AG20443 (cell line): Measurements from ENCODE around the gene ADD2.
"Not testable (repeated sequence)": the region's sequence is repeated elsewhere in the genome, so short reads cannot be mapped to it uniquely, and the experiment has no call there.

Experiments
- DNase-seq: peaks from one replicate; pipeline ENCODE4 v3.0.0; 2012; ENCODE audit warnings: low spot score, mixed read lengths

Gene ADD2

DNA sequence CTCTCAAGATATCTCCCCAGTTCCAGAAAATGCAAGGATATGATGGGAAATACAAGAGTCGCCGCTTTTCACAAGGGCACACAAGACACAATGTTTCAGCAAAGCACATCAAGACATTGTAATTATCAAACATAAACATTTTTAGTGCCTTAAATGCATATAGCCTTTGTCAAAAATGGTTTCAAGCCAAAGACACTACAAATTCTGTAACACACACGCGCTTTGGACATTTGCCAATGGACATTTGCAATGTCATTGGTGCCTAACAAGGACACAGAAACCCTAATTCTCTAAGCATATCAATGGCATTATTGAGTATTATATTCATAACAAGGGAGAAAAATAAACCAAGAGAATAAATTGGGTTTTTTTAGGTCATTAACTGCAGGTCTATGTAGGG lies 16.1 kb downstream of the ADD2 start:
- DNase-seq = no peak

DNA sequence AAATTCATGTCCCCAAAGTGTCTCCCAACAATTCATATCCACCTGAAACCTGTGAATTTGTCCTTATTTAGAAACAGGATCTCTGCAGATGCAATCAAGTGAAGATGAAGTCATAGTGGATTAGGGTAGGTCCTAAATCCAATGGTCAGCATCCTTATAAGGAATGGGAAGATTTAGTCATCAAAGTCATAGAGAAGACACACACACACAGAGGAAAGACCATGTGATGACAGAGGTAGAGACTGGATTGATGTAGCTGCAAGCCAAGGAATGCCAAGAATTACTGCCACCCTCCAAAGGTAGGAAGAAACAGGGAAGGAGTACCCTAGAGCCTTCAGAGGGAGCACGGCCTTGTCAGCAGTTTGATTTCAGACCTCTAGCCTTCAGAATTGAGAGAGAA lies 17.7 kb downstream of the ADD2 start:
- DNase-seq = no peak

DNA sequence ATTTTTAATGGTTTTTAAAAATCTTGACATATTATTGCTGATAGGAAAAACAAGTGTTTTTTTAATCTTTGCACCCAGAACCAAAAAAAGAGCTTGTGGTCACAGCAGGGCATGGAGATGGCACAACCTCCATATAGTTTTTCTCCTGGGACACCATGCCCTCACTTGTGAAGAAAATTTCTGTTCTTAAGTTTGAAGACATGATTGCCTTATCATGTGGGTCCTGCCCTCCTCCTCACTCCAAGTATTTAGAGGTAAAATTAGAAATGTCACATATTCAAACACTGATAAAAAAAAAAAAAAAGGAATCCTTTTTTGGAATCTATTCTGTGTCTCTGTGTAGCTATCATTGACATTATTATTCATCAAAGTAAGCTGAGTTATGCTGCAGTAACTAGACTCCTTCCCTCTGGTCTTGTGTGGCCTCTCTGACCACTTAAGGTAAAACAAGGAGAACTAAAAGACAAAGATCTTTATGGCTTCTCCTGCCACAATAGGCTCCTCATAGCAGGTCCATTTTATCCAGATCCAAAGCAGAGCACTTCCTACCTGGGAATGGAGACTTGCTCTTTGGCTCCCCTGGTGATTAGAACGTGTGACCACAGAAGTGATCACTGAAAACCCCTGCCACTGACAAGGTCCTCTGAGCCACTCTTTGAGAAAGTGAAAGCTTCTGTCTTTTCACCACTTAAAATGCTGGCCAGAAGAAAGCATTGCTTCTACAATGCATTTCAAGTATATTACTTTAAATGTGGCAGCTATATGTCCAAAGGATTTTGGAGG lies 19.8 kb downstream of the ADD2 start:
- DNase-seq = no peak

DNA sequence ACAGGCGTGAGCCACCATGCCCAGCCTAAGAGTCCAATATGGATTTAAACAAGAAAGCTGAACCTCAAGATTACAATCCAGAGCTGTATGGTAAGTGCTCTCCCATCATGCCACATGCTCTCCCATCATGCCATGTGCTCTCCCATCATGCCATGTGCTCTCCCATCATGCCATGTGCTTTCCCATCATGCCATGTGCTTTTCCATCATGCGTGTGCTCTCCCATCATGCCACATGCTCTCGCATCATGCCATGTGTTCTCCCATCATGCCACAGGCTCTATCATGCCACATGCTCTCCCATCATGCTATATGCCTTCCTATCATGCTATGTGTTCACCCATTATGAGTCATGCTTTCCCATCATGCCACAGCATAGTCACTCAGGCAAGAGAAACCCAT lies 20.7 kb downstream of the ADD2 start:
- DNase-seq = no peak

DNA sequence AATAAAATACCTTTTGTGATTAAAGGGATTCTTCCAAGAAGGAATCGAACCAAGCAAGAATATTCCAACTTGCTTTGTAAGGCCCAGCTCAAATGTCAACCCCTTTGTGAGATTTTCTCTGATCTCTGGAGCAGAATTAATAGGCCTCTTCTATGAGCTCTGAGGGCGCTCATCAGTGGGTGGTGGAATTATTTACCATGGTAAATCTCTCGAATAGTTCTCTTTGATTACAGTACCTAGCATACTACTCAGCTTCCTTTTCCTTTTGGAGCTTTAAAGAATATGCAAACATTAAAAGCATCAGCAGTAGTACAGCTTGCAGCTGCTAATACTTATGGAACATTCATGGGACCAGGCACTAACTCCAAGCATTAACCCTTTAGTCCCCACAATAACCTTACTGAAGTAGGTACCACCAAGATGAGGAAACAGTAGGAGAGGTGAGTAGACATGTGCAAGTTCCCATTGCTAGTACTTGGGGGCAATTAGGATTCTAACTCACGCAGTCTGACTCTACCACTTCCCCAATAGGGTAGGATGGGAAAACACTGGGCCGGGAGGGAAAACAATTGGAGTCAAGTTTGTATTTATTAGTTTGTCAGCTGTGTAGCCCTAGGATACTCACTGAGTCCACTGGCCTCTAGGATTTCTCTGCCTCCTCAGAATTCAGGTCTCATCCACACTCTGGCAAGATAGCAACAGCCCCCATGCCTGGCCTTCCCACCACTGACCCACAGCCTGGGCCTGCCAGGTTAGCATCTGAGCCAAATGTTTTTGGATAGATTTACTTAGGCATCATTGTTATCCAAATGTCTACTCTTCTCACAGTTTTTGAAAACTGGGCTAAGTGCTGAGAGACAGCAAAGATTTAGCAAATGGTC lies 21.7 kb downstream of the ADD2 start:
- DNase-seq = no peak

DNA sequence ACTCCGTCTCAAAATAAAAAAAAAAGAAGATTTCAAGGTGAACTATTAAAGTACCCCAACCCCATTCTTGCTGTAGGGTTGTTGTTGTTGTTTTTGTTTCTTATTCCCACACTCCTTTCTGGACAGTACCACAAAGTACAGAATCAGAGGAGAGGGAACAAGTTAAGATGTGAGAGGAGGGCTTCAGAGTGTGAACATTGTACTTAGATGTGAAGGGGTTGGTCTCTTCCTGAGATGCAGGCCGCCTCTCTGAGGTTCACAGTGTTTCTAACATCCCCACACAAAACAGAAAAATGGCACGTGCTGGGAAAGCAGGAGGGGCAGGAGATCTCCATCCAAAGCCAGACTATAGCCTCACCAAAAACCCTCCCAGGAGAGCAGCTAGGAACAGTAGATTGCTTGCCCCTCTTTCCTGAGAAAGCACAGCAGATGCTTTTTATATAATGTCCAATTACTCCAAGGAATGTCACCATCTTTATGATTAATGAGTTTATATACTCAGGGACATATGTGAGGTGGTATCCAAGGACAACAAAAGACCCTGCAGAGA lies 22.6 kb downstream of the ADD2 start:
- no peak for DNase-seq

DNA sequence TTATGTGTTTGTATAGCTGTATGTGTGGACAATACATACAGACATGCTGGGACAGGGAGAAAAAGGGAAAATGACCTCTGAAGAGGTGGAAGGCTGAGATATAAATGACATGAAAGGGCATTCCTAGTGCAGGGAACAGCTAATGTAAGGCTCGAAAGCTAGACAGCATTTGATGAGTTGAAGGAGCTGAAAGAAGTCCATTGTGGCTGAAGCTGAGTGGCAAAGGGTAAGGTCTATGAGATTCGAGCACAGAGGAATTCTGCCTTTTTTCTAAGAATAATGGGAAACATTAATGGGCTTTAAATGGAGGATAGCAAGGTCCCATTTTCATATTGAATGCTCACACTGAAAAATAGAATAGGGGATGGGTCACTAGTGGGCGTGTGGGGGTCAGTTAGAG lies 23.6 kb downstream of the ADD2 start:
- DNase-seq = no peak

DNA sequence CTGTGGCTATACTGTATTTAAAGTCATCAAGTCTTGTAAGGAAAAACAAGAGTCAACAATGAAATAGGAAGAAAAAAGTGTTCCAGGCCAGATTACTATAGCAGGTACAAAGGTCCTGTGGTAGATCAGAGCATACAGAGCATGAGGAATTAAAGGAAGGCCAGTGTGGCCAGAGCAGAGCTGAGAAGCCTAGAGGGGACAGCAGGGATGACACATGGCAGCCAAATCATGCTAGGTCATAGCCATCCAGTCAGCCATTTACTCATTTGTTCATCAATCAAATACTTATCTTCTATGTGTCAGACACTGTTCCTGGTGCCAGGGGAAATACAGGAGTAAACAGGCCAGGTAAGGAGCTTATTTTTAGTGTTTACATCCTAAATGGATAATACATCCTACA lies 24.3 kb downstream of the ADD2 start:
- DNase-seq = no peak

DNA sequence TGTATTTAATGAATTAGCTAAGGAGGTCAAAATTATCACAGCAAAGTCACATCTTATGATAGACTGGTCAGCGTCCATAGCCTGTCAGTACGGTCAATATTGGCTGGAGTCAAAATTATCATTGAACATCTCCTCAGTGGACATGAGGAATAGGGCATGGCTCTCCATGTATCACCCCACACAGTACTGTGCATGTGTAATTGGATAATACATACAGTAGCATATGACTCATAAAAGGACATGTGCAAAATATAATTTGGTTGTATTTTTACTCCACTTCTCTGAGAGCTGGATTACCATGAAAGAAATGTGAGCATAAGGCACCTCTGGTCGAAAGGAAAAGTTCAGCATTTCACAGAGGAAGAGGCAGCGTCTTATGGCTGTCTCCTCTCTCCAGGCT lies 24.9 kb downstream of the ADD2 start:
- DNase-seq = no peak

DNA sequence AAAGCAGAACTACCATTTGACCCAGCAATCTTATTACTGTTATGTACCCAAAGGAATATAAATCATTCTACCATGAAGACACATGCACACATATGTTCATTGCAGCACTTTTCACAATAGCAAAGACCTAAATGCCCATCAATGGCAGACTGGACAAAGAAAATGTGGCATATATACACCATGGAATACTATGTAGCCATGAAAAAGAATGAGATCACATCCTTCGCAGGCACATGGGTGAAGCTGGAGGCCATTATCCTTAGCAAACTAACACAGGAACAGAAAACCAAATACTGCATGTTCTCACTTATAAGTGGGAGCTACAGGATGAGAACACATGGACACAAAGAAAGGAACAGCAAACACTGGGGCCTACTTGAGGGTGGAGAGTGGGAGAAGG lies 28.5 kb downstream of the ADD2 start:
- DNase-seq = not testable (repeated sequence)

DNA sequence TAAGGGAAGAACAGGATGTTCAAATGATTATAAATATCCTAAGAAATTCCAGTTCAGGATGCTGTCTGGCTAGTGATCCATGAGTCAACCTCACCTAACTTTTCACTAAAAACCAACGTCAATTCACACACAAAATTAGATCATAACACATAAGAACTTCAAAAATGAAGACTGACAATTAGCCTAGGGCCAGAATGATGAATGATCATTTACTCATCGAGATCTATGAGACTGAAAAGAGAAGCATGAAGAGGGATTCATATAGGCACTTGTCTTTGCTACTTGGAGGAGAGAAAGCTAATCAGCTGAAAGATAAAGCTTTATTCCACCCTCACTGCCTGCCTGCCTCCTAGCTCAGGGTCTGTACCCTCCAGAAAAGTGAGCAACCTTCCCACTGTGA lies 29.8 kb downstream of the ADD2 start:
- DNase-seq = no peak

DNA sequence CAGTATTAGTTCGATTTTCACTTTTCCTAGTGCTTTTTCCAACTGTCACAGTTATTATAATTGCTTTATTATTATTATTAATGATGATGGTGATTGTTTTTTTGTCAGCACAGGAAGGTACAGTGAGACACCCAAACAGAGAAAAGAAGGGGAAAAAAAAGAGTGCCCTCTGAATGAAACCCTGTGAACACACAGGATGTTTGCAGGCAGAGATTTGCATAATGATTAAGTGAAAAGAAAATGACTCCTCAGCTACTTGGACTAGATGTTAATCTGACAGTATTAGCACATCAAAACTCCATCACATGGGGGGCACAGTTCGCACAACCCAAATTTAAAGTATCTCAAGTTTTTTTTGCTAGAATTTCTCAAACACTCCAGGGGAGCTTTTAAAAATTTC lies 32.9 kb downstream of the ADD2 start:
- no peak for DNase-seq

DNA sequence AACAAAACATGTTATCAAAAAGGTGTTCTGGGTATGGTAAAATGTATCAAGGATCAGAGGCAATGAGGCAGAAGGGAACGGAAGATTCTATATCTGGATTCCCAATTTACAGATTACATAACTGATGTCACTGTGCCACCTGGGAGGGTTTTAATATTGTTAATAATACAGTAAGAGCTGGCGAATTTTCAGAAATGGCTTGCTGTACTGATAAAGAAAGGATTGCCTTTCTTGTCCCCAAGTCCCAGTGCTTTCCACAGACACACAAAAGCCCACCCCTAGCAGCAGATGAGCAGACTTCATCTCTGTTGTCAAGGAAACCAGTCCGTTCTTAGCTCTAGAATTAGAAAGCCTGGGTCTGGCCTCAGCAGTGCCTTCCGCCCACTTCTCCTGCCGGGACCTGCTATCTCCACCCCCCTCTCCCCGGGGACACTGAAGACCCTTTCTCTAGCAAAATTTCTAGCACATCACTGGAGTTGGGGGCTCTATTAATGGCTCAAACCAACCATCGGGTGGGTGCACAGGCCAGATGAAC lies 34.3 kb downstream of the ADD2 start:
- DNase-seq = no peak

DNA sequence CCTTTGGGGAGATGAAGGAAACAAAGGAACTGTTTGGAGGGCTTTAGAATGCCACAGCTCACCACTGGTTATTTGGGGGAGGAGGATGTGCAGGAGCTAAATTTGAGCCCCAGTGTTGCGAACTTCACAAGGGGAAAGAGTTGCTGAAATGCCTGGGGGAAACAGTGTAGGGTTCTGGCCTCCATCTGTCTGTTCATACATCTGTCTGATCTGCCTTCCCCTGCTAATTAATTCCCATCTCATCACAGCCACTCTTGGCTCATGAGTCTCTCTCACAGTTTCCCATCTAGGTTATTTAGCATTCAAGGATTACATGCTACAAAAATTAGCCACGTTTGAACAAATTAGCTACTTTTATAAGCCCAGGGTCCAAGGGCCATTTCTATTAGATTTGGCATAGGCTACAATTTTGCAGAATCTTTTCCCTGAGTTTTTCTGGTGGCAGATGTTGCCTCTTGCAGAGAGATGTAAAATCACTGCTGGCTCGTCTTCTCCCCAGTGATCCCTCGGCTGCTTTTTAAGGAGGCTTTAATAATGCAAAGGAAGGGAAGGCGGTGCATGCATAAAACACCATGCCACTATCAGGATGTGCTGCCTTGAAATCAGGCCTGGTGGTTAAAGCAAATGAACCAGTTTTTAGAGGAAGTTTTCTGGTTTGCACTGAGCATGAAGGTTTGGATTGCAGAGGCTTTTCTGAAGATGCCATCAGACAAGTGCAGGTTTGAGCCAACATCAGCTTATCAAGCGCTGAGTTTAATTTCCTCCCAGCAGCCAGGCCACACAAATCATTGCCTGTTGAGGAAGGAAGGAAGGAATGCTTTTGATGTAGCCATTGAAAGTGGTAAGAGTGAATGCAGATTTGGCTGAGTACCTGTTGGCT lies 35.0 kb downstream of the ADD2 start:
- no peak for DNase-seq

DNA sequence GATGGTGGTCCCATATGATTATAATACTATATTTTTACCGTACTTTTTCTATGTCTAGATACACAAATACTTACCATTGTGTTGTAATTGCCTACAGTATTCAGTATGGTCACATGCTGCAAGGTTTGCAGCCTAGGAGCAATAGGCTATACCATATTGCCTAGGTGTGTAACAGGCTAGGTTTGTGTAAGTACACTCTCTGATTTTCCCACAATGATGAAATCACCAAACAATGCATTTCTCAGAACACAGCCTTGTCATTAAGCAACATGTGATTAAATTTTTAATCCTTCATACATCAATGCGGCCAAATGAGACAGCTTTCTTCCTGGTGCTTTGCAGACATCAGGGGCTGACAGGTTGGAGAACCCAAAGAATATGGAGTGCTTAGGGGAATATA lies 37.3 kb downstream of the ADD2 start:
- DNase-seq = no peak

DNA sequence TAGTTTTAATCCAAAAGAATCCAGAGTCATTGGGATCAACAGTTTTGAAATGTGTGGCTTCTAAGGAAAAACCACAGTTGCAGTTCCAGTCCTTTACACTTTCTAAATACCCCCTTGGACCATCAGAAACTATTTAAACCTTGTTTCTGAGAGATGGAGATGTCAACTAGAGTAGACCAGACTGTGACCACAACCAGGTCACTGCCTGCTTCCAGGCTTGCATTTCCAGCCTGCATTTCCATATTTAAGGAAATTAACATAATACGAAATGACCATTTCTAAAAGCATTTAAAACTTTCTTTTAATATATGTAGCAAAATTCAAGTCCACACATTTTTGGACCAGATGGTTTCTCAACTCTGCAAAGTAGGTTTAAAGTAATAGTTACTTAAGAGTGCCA lies 38.4 kb downstream of the ADD2 start:
- no peak for DNase-seq

DNA sequence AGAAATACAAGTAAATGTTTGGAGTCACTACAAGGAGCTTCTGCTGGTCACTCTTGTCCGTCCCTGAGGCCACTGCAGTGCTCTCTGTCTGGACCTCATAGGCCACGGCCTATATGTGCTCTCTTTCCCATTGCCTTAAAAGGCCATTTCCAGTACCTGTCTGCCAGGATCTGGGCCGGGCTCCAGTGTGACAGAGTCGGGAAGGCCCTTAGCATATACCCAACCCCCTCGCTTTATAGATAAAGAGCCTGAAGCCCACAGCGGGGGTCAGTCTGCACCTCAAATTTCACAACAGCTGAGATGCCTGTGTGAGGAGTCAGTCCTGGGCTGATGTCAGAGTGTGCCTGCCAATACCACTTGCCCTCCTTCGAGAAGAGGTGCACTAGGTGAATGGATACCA lies 39.9 kb downstream of the ADD2 start:
- DNase-seq = no peak

DNA sequence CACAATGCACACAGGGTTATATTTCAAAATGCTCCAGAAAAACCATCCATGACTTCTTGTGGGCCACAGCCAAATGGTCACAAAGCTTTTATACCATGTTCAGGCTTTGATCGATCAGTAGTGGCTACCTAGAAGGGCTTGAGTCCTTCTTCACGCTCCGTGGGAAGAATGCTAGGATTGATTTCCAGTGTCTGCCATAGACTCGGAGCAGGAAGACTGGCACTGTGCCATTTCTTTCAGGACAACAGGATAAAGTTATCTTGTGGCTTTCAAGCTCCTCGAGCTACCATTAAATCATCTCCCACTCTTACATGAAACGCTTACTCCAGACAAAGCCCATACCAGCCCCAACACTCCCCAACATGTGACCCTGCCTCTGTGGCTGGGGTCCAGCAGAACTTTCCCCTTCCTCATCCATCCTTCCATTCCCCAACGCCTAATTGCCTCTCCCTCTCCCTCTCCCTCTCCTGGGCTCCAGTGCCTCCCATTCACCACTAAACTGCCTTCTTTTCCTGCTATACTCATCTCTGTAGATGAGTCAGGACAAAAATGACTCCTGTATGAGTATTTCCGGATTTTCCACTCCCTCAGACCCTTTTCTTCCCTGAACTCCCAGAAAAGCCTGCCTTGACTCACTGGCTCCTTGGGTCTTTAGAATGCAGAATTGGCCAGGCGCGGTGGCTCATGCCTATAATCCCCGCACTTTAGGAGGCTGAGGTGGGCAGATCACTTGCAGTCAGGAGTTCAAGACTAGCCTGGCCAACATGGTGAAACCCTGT lies 40.9 kb downstream of the ADD2 start:
- DNase-seq = peak; percentile 53

DNA sequence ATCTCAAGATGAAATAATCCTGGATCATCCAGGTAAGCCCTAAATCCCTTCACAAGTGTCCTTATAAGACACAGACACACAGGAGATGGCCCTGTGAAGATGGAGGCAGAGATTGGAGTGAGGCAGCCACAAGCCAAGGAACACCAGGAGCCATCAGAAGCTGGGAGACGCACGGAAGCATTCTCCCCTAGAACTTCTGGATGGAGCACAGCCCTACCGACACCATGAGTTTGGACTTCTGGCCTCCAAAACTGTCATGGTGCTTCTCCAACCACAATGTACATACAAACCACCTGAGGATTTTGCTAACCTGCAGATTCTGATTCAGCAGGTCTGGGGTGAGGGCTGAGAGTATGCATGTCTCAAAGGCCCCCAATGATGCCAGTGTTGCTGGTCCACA lies 42.5 kb downstream of the ADD2 start:
- DNase-seq = no peak

DNA sequence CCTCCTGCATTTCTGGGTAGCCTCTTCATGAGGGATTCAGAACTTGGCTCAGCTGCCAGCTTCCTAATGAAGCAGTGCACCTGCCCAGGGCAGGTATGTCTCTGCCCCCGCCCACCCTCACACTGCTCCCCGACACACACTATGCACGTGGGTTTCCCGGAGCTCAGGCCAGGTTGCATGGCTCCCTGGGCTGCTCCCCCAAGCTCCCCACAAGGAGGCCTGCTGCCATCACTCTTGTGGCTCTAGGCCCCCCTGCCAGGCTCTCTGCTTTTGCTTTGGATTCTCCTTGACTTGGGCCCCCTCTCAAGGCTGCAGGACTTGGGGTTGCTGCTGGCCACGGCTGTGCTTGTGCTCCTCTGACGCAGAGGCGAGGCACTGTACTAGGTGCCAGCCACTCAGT lies 43.6 kb downstream of the ADD2 start:
- no peak for DNase-seq

DNA sequence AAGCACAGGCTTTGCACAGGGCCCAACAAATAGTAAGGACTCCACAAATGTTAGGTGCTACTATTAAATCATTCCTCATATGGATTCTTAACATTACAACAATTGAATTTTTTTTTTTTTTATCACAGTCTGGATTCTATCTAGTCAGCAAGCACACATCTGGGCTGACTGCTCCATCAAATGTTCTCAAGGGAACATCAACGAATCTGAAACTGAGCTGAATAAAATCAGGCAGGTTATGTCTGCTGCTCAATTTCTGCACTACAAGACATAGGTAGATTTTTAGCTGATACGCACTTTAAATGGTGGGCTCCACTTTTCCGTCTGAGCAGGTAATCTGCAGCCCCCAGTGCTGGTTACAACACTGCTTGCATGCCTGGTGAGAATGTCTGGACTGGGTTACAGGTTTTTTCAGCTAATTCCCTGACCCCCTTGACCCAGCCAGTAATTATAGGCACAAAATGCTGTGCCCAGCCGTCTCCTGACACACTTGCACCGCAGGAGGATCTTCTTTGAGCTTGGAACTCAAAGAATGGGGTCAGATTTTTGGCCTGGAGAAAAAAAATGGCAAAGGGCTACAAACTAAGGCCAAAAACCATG lies 44.6 kb downstream of the ADD2 start:
- DNase-seq = no peak
